ENCODE data around the gene GDPD4.

Gene GDPD4

GRCh38 chr11:77322506-77322905 is 21.0 kb upstream of the GDPD4 start:
- no peak for ATAC-seq (ENCODE audit: low read depth)
- no peak for DNase-seq (ENCODE audit: low spot score)
- Histone ChIP-seq H3K9me3 (ENCODE audit: severe bottlenecking) (no peaks in the 10 kb centered on the region), H3K27me3 (ENCODE audit: insufficient read depth, poor library complexity, severe bottlenecking) (no peaks in the 10 kb centered on the region), H3K36me3 (ENCODE audit: low read depth) (peaks cover 8% of the 10 kb centered on the region), H3K4me3 (ENCODE audit: severe bottlenecking) (no peak overlapping the region), H3K4me1 (ENCODE audit: insufficient read depth, poor library complexity, severe bottlenecking) (no peaks in the 10 kb centered on the region), H3K27ac (ENCODE audit: poor library complexity, severe bottlenecking) (no peak overlapping the region)
- no peak for TF ChIP-seq CTCF (IDR thresholded peaks at IDR 0.05; ENCODE audit: poor library complexity, severe bottlenecking)

GRCh38 chr11:77320351-77320750 is 18.9 kb upstream of the GDPD4 start:
- Histone ChIP-seq H3K27ac (ENCODE audit: poor library complexity, severe bottlenecking) (no peak overlapping the region), H3K4me1 (ENCODE audit: insufficient read depth, poor library complexity, severe bottlenecking) (no peaks in the 10 kb centered on the region), H3K27me3 (ENCODE audit: insufficient read depth, poor library complexity, severe bottlenecking) (no peaks in the 10 kb centered on the region), H3K4me3 (ENCODE audit: severe bottlenecking) (no peak overlapping the region), H3K36me3 (ENCODE audit: low read depth) (peaks cover 8% of the 10 kb centered on the region), H3K9me3 (ENCODE audit: severe bottlenecking) (no peaks in the 10 kb centered on the region)
- no peak for TF ChIP-seq CTCF (IDR thresholded peaks at IDR 0.05; ENCODE audit: poor library complexity, severe bottlenecking)
- no peak for ATAC-seq (ENCODE audit: low read depth)
- DNase-seq (ENCODE audit: low spot score): no peak

GRCh38 chr11:77318600-77318999 is 17.1 kb upstream of the GDPD4 start:
- no peak overlapping the region for H3K27ac ChIP-seq (ENCODE audit: poor library complexity, severe bottlenecking)
- no peak overlapping the region for H3K4me3 ChIP-seq (ENCODE audit: severe bottlenecking)
- H3K4me1 ChIP-seq (ENCODE audit: insufficient read depth, poor library complexity, severe bottlenecking): no peaks in the 10 kb centered on the region
- H3K36me3 ChIP-seq (ENCODE audit: low read depth): no peaks in the 10 kb centered on the region; the same call in 1 of the 2 replicates
- DNase-seq (ENCODE audit: low spot score) (no peak), ATAC-seq (ENCODE audit: low read depth) (no peak)
- H3K9me3 ChIP-seq (ENCODE audit: severe bottlenecking): no peaks in the 10 kb centered on the region
- no peak for TF ChIP-seq CTCF (IDR thresholded peaks at IDR 0.05; ENCODE audit: poor library complexity, severe bottlenecking)
- H3K27me3 ChIP-seq (ENCODE audit: insufficient read depth, poor library complexity, severe bottlenecking): no peaks in the 10 kb centered on the region

GRCh38 chr11:77316733-77317342 is 15.4 kb upstream of the GDPD4 start:
- H3K36me3 ChIP-seq (ENCODE audit: low read depth): no peaks in the 10 kb centered on the region
- ATAC-seq (ENCODE audit: low read depth) (no peak), DNase-seq (ENCODE audit: low spot score) (no peak)

More at GRCh38 chr11:77316733-77317342, 15.4 kb upstream of the GDPD4 start:
- no peak overlapping the region for H3K4me3 ChIP-seq (ENCODE audit: severe bottlenecking)
- H3K9me3 ChIP-seq (ENCODE audit: severe bottlenecking): no peaks in the 10 kb centered on the region
- no peaks in the 10 kb centered on the region for H3K4me1 ChIP-seq (ENCODE audit: insufficient read depth, poor library complexity, severe bottlenecking)
- no peak overlapping the region for H3K27ac ChIP-seq (ENCODE audit: poor library complexity, severe bottlenecking)
- no peaks in the 10 kb centered on the region for H3K27me3 ChIP-seq (ENCODE audit: insufficient read depth, poor library complexity, severe bottlenecking)
- TF ChIP-seq CTCF (IDR thresholded peaks at IDR 0.05; ENCODE audit: poor library complexity, severe bottlenecking): no peak

All from RWPE2 (cell line).